Adrenal gland (tissue), 12 donors: ENCODE measurements around the gene ZNF543. TPM values are rescaled to one million over a fixed set of nuclear protein-coding genes. Genes with fewer than 3 reads are reported as not detected.

Experiments used
- DNase-seq, 7 donors: peaks; one replicate each; pipeline ENCODE4 v3.0.0-alpha.2; 2019 to 2020
- H3K27ac ChIP-seq, 5 donors: fragments of 200-600 bp; sonication (generic) in 4 of 5; 1 replicate in 3 of 5; 2 replicates in 2 of 5; pipeline versions ENCODE4 v1.5.1 to v1.8.0; 2016 to 2020; ENCODE audit warnings: mild to moderate bottlenecking in 1 of 5
- H3K27me3 ChIP-seq: fragments of 200-600 bp; 2 replicates; pipeline ENCODE4 v1.8.0; 2021
- H3K36me3 ChIP-seq, 2 donors: fragments of 200-600 bp; replicated peaks in 1 of 2; 1 replicate in 1 of 2; 2 replicates in 1 of 2; pipeline versions ENCODE4 v1.5.1 to v1.8.0; 2018 to 2022
- H3K4me1 ChIP-seq, 2 donors: fragments of 200-600 bp; replicated peaks in 1 of 2; 1 replicate in 1 of 2; 2 replicates in 1 of 2; pipeline versions ENCODE4 v1.5.1 to v1.8.0; 2018 to 2021
- H3K4me3 ChIP-seq, 4 donors: fragments of 200-600 bp; sonication (generic) in 3 of 4; one replicate each; pipeline ENCODE4 v1.5.1; 2016 to 2018
- H3K9me3 ChIP-seq, 3 donors: fragments of 200-600 bp; sonication (generic) in 1 of 3; replicated peaks in 1 of 3; 1 replicate in 2 of 3; 2 replicates in 1 of 3; pipeline versions ENCODE4 v1.5.1 to v1.8.0; 2016 to 2021
- CTCF ChIP-seq, 6 experiments: fragments of 450-650 bp in 4 of 6; fragments of 200-600 bp in 2 of 6; sonication (generic) in 1 of 6; IDR thresholded peaks; 1 replicate in 5 of 6; 2 replicates in 1 of 6; pipeline versions ENCODE4 v1.5.1 to v1.8.0; 2016 to 2021; ENCODE audit warnings: antibody characterized with exemption in 6 of 6, mild to moderate bottlenecking in 2 of 6, moderate library complexity in 1 of 6
- POLR2A ChIP-seq, 2 donors: fragments of 450-650 bp; IDR thresholded peaks; one replicate each; pipeline ENCODE4 v1.6.1; 2017; ENCODE audit warnings: antibody characterized with exemption in 2 of 2, mild to moderate bottlenecking in 2 of 2, moderate library complexity in 1 of 2
- WGBS, 4 donors: extraction: QIAGEN DNeasy Blood & Tissue Kit in 2 of 4; methylation state at CpG; one replicate each; pipeline versions ENCODE4 v1.1.5 to v1.1.7; 2013 to 2017; 5-methylcytosine and 5-hydroxymethylcytosine counted together
- intact Hi-C, 2 donors: fragments of 100-400 bp; cut with DNase I; formaldehyde crosslinking; loops; one replicate each; pipeline versions ENCODE4 v1.14.1 to v1.15.0; 2022 to 2023
- polyA plus RNA-seq, 3 donors: library from polyadenylated mRNA; stranded (reverse); fragments of 200-250 nt in 2 of 3; fragments of 350-450 nt in 1 of 3; fragmentation: Illumina TruSeq in 1 of 3; extraction: RNeasy Lipid Tissue Mini Kit (QIAGEN cat#74804) in 1 of 3; gene quantifications; one replicate each; pipeline ENCODE4 v1.2.3, GENCODE V29; 2013 to 2014
- total RNA-seq, 9 donors: library from RNA; depleted of rRNA in 4 of 9; stranded (reverse); fragments of >200 nt in 4 of 9; fragments of 120-200 nt in 1 of 9; fragmentation: NEBNext Ultra II Directional in 1 of 9; extraction: Animal tissue kit (Norgen Biotek cat#: 25700) in 1 of 9; gene quantifications; one replicate each; pipeline versions ENCODE4 v1.1.0 to v1.2.4, GENCODE V29; 2013 to 2023
- donor health status: healthy with polysubstance abuse.
- donor health status: Bipolar disorder and iron deficiency.
- donor health status: DM: yes; HTN: yes; CAD: no.
- donor health status: DM: no; HTN: no; CAD: no.
- donor health status: DM: no; HTN: no; CAD: no.
- donor health status: DM: yes; HTN: yes; CAD: no.

Gene ZNF543
- total and polyA plus RNA-seq, 12 donors = 1.1 to 17.8 (median 8.5) TPM

- Histone ChIP-seq H3K27ac (no peak overlapping the region), H3K27me3 (no peaks in the 10 kb centered on the region), H3K36me3 (no peaks in the 10 kb centered on the region), H3K9me3 (no peaks in the 10 kb centered on the region), H3K4me1 (peaks cover 13 to 14% of the 10 kb centered on the region in 2 donors), H3K4me3 (no peak overlapping the region)
- intact Hi-C loops = no loop called here
- TF ChIP-seq POLR2A (IDR thresholded peaks at IDR 0.05) (no peak), CTCF (IDR thresholded peaks at IDR 0.05) (no peak)
- no peak for DNase-seq
- 48 to 61% (median 56%) methylated on average over 3 of the region's 3 CpGs for WGBS, 4 donors
These were observed 27.9 kb downstream of the ZNF543 start for GRCh38 chr19:57348136-57348535.

GRCh38 chr19:57350877-57351805 is 30.9 kb downstream of the ZNF543 start, which contains the start of gene ZNF304:
Gene ZNF304, plus strand, starts transcription at chr19:57351271. Its CDS starts 394 bp downstream, at chr19:57351665.
- no peaks in the 10 kb centered on the region for H3K27me3 ChIP-seq
- intact Hi-C loops = no loop called here
- WGBS, 4 donors = 1 to 3% (median 2%) methylated on average over 21 to 57 of the region's 57 CpGs
- peak within 1 kb of the TSS; percentile 24 to 89 (median 80) for H3K27ac ChIP-seq
- peak in 1 of 2 donors; percentile 66 for TF ChIP-seq POLR2A (IDR thresholded peaks at IDR 0.05)
- no peak for TF ChIP-seq CTCF (IDR thresholded peaks at IDR 0.05)
- H3K4me1 ChIP-seq = peaks cover 13 to 14% of the 10 kb centered on the region in 2 donors
- no peaks in the 10 kb centered on the region for H3K9me3 ChIP-seq
- peaks cover 0 to 23% of the 10 kb centered on the region in 2 donors for H3K36me3 ChIP-seq
- DNase-seq = peak; percentile 94 to 98 (median 96)
- peak within 1 kb of the TSS; percentile 40 to 97 (median 75) for H3K4me3 ChIP-seq

GRCh38 chr19:57351867-57352266 is 31.6 kb downstream of the ZNF543 start:
- H3K4me1 ChIP-seq = peaks cover 13 to 14% of the 10 kb centered on the region in 2 donors
- intact Hi-C loops = no loop called here
- H3K4me3 ChIP-seq = peak overlapping the region in 3 of 4 donors; percentile 65 to 97 (median 85)
- no peaks in the 10 kb centered on the region for H3K27me3 ChIP-seq
- H3K9me3 ChIP-seq = no peaks in the 10 kb centered on the region
- peak overlapping the region in 4 of 5 donors; percentile 24 to 89 (median 82) for H3K27ac ChIP-seq
- H3K36me3 ChIP-seq = peaks cover 0 to 30% of the 10 kb centered on the region in 2 donors
- 13 to 17% (median 15%) methylated on average over 6 to 7 of the region's 7 CpGs for WGBS, 4 donors
- TF ChIP-seq CTCF (IDR thresholded peaks at IDR 0.05) = no peak
- no peak for TF ChIP-seq POLR2A (IDR thresholded peaks at IDR 0.05)
- DNase-seq = no peak

GRCh38 chr19:57355916-57356315 is 35.6 kb downstream of the ZNF543 start:
- Histone ChIP-seq H3K9me3 (no peaks in the 10 kb centered on the region), H3K27ac (no peak overlapping the region), H3K36me3 (peaks cover 0 to 42% of the 10 kb centered on the region in 2 donors), H3K4me3 (no peak overlapping the region), H3K27me3 (no peaks in the 10 kb centered on the region), H3K4me1 (peaks cover 14 to 18% of the 10 kb centered on the region in 2 donors)
- intact Hi-C loops = no loop called here
- no peak for DNase-seq
- no peak for TF ChIP-seq POLR2A (IDR thresholded peaks at IDR 0.05)
- no peak for TF ChIP-seq CTCF (IDR thresholded peaks at IDR 0.05)
- 89 to 95% (median 93%) methylated on average over 4 of the region's 4 CpGs for WGBS, 4 donors
